ENCODE measurements around the gene ZCWPW1.

The ZCWPW1 gene

GRCh38 chr7:100432621-100433275 is 4.2 kb upstream of the ZCWPW1 start:
- DNase-seq (ENCODE audit: low read depth in 2 of 2) = no peak

- DNase-seq (ENCODE audit: low read depth in 2 of 2) = no peak
These were observed 3.5 kb upstream of the ZCWPW1 start for GRCh38 chr7:100432053-100432452.

GRCh38 chr7:100431286-100431735 is 2.8 kb upstream of the ZCWPW1 start:
- no peak for DNase-seq (ENCODE audit: low read depth in 2 of 2)

GRCh38 chr7:100430493-100431285 is 2.2 kb upstream of the ZCWPW1 start:
- DNase-seq (ENCODE audit: low read depth in 2 of 2) = no peak

- DNase-seq (ENCODE audit: low read depth in 2 of 2) = peak; percentile 92 to 93
These were observed 1.4 kb upstream of the ZCWPW1 start, which contains the start of gene MEPCE for GRCh38 chr7:100429637-100430492. Gene MEPCE, plus strand, starts transcription at chr7:100429831. Its CDS starts 188 bp downstream, at chr7:100430019.

GRCh38 chr7:100428967-100429636 is 599 bp upstream of the ZCWPW1 start:
- peak; percentile 100 for DNase-seq (ENCODE audit: low read depth in 2 of 2)

- DNase-seq (ENCODE audit: low read depth in 2 of 2) = no peak
These were observed 723 bp downstream of the ZCWPW1 start for GRCh38 chr7:100427762-100428198.

GRCh38 chr7:100426516-100426915 is 2.0 kb downstream of the ZCWPW1 start:
- DNase-seq (ENCODE audit: low read depth in 2 of 2) = no peak

GRCh38 chr7:100425347-100425746 is 3.2 kb downstream of the ZCWPW1 start:
- DNase-seq (ENCODE audit: low read depth in 2 of 2) = no peak

- DNase-seq (ENCODE audit: low read depth in 2 of 2) = no peak
These were observed 5.2 kb downstream of the ZCWPW1 start for GRCh38 chr7:100423315-100423714.

GRCh38 chr7:100419660-100420226 is 8.8 kb downstream of the ZCWPW1 start:
- DNase-seq (ENCODE audit: low read depth in 2 of 2) = no peak

GRCh38 chr7:100418930-100419659 is 9.4 kb downstream of the ZCWPW1 start:
- no peak for DNase-seq (ENCODE audit: low read depth in 2 of 2)

GRCh38 chr7:100415448-100415847 is 13.1 kb downstream of the ZCWPW1 start:
- no peak for DNase-seq (ENCODE audit: low read depth in 2 of 2)

- DNase-seq (ENCODE audit: low read depth in 2 of 2) = no peak
These were observed 14.6 kb downstream of the ZCWPW1 start for GRCh38 chr7:100413889-100414288.

GRCh38 chr7:100413346-100413745 is 15.2 kb downstream of the ZCWPW1 start:
- no peak for DNase-seq (ENCODE audit: low read depth in 2 of 2)

- no peak for DNase-seq (ENCODE audit: low read depth in 2 of 2)
These were observed 17.4 kb downstream of the ZCWPW1 start for GRCh38 chr7:100411101-100411500.

GRCh38 chr7:100407285-100408180 is 21.0 kb downstream of the ZCWPW1 start:
- no peak for DNase-seq (ENCODE audit: low read depth in 2 of 2)

- no peak for DNase-seq (ENCODE audit: low read depth in 2 of 2)
These were observed 21.7 kb downstream of the ZCWPW1 start for GRCh38 chr7:100406767-100407166.

GRCh38 chr7:100402241-100402640 is 26.3 kb downstream of the ZCWPW1 start:
- DNase-seq (ENCODE audit: low read depth in 2 of 2) = no peak

All from stimulated activated CD4-positive, alpha-beta T cell treated with anti-CD3 and anti-CD28 coated beads, Interleukin-12 subunit alpha, Interleukin-12 subunit beta, amount 100 ng/mL, for 24 hours (primary cell).